WERI-Rb-1 (cell line): ENCODE data around the gene FSTL5.

Source experiments
- DNase-seq: peaks from one replicate; pipeline ENCODE4 v3.0.0-alpha.2; 2020
- H3K27ac ChIP-seq: fragments of 250-450 bp; sonication (Bioruptor Pico); 2 replicates; pipeline ENCODE4 v1.5.1; 2020; ENCODE audit warnings: mild to moderate bottlenecking, moderate library complexity
- H3K27me3 ChIP-seq: fragments of 250-450 bp; sonication (Bioruptor Pico); 2 replicates; pipeline ENCODE4 v1.5.1; 2021; ENCODE audit warnings: mild to moderate bottlenecking, low read depth, moderate library complexity; ENCODE audit not compliant: insufficient read depth, severe bottlenecking
- H3K36me3 ChIP-seq: fragments of 250-450 bp; sonication (Bioruptor Pico); 2 replicates; pipeline ENCODE4 v1.5.1; 2020; ENCODE audit warnings: mild to moderate bottlenecking, moderate library complexity
- H3K4me3 ChIP-seq: 2 replicates; pipeline ENCODE4 v1.5.1; 2011; ENCODE audit warnings: low read depth, mild to moderate bottlenecking, control low read depth, low read length
- H3K9me3 ChIP-seq: fragments of 250-450 bp; sonication (Bioruptor Pico); 2 replicates; pipeline ENCODE4 v1.5.1; 2021; ENCODE audit warnings: mild to moderate bottlenecking, moderate library complexity; ENCODE audit not compliant: severe bottlenecking
- CTCF ChIP-seq: IDR thresholded peaks from 2 replicates; pipeline ENCODE4 v1.5.1; 2011; ENCODE audit warnings: low read depth, mild to moderate bottlenecking, control low read depth, inconsistent platforms, low read length

Gene FSTL5

GRCh38 chr4:162151386-162151785 lies 12.4 kb downstream of the FSTL5 start:
- DNase-seq = no peak
- no peaks in the 10 kb centered on the region for H3K27me3 ChIP-seq
- H3K9me3 ChIP-seq = no peaks in the 10 kb centered on the region
- H3K4me3 ChIP-seq = no peak overlapping the region
- H3K36me3 ChIP-seq = peaks cover 2% of the 10 kb centered on the region; the same call in 1 of the 2 replicates
- H3K27ac ChIP-seq = no peak overlapping the region
- no peak for TF ChIP-seq CTCF

- TF ChIP-seq CTCF = no peak
- no peaks in the 10 kb centered on the region for H3K36me3 ChIP-seq
- no peak overlapping the region for H3K27ac ChIP-seq
- no peaks in the 10 kb centered on the region for H3K27me3 ChIP-seq
- no peak for DNase-seq
- no peak overlapping the region for H3K4me3 ChIP-seq
- H3K9me3 ChIP-seq = no peaks in the 10 kb centered on the region
Measured at GRCh38 chr4:162149644-162150043, 14.2 kb downstream of the FSTL5 start.

DNA sequence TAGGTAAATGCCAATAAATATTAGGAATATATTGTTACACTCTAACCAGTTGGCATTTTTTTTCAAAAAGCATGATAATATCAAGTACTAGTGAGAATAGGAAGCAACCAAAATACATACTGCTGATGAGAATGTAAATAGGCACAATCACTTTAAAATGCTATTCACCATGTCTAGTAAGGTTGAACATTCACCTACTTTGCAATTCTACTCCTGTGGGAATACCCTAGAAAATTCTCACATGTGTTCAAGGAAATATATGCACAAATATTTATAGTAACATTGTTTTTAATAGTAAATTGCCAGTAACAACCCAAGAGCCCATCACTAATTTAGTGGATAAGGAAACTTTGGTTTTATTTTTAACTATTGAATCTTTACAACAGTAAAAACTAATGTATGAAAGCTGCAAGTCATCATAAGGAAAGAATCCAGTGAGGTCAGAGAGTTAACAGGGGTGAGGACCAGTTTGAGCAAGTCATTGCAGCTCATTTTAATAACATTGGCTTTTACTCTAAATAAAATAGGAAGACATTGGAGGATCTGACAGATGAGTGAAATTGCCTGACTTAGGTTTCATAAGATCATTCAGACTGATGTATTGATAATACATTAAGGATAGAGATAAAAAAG lies 23.6 kb downstream of the FSTL5 start:
- no peak for DNase-seq
- no peak for TF ChIP-seq CTCF
- Histone ChIP-seq H3K27ac (no peak overlapping the region), H3K9me3 (no peaks in the 10 kb centered on the region), H3K36me3 (no peaks in the 10 kb centered on the region), H3K27me3 (no peaks in the 10 kb centered on the region), H3K4me3 (no peak overlapping the region)

DNA sequence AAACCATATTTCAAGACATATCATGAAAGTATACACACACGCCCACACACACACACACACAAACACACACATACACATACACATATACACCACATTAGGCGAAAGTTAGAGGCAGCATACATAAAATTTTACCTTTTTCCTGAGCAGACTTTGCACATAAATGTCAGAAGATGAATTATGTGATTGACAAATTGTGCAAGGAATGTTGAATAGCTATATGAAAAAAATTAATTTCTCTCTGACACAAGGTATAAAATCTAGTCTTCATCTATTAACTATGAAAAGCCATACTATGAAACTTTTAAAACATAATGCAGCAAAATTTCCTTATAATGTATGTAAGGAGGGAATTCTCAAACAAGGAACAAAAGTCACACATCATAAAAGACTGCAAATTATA lies 24.4 kb downstream of the FSTL5 start:
- Histone ChIP-seq H3K27ac (no peak overlapping the region), H3K36me3 (no peaks in the 10 kb centered on the region), H3K9me3 (no peaks in the 10 kb centered on the region), H3K27me3 (no peaks in the 10 kb centered on the region), H3K4me3 (no peak overlapping the region)
- no peak for DNase-seq
- no peak for TF ChIP-seq CTCF

DNA sequence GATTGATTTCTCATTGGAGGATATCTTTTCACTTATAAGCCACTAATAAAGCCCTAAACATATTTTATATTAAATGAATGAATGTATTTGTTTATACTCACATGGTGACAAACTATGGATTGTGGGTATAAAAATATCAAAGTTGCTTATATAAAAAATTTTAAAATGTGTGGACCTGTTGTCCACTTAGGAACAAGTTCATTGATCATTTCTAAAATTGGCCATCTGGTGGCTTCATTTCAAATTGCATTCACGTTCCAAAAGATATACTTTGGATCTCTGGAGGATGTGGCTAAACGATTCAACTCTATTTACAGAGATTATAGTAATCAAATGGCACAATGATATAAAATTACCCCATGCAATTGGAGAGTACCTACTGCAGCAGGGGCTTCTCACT lies 32.5 kb downstream of the FSTL5 start:
- H3K27me3 ChIP-seq = no peaks in the 10 kb centered on the region
- no peaks in the 10 kb centered on the region for H3K9me3 ChIP-seq

More for the DNA sequence above, 32.5 kb downstream of the FSTL5 start:
- H3K36me3 ChIP-seq = no peaks in the 10 kb centered on the region
- no peak for DNase-seq
- H3K4me3 ChIP-seq = no peak overlapping the region
- TF ChIP-seq CTCF = no peak
- no peak overlapping the region for H3K27ac ChIP-seq
